Ramos (cell line): ENCODE data around the gene ABL2.
"Not testable (repeated sequence)": the region's sequence is repeated elsewhere in the genome, so short reads cannot be mapped to it uniquely, and the experiment has no call there.

Experiments
- in situ Hi-C: fragments of 300-500 bp; cut with MboI; formaldehyde crosslinking; loops from one replicate; pipeline ENCODE4 v1.14.3; 2022; ENCODE audit warnings: low sequenced_read_pairs; ENCODE audit not compliant: unreplicated experiment

The ABL2 gene

DNA sequence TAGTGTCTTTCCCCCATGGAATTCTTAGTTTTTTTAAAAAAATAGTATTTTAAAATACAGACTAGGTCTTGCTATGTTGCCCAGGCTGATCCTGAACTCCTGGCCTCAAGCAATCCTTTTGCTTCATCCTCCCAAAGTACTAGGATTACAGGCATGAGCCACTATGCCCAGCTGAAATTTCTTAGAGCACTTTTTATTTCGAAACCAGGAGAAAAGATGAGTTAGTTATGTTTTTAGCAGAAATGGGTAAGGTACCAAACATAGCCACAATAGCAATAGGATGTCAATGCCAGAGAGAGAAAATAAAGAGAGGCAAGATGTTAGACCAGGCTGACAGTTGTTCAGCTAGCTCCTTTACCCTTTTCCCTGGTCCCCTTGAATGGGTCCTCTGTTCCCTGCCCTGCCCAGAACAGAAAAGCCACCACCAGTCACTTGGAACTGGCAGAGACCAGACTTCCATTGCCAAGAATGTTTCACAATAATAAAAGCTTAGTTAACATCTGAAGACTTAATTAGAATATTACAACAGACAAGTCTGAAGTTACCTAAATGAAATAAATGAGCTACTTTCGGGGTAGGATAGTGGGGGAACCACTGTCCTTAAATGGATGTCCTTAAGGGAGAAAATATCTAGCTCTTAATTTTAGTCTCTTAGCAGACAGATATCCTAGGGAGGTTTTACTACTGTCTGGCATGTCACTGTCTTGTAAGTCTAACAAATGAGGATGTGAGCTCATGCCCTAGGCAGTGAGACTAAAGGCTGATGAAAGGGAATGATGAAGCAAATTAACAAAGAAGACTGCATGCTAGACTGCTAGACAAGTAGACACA, 54.3 kb downstream of the ABL2 start:
- in situ Hi-C loops = no loop called here

DNA sequence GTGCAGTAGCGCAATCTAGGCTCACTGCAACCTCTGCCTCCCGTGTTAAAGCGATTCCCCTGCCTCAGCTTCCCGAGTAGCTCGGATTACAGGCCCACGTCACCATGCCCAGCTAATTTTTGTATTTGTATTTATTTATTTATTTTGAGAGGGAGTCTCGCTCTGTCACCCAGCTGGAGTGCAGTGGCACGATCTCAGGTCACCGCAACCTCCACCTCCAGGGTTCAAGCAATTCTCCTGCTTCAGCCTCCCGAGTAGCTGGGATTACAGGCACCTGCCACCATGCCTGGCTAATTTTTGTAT, 59.1 kb downstream of the ABL2 start:
- in situ Hi-C loops = not testable (repeated sequence)

DNA sequence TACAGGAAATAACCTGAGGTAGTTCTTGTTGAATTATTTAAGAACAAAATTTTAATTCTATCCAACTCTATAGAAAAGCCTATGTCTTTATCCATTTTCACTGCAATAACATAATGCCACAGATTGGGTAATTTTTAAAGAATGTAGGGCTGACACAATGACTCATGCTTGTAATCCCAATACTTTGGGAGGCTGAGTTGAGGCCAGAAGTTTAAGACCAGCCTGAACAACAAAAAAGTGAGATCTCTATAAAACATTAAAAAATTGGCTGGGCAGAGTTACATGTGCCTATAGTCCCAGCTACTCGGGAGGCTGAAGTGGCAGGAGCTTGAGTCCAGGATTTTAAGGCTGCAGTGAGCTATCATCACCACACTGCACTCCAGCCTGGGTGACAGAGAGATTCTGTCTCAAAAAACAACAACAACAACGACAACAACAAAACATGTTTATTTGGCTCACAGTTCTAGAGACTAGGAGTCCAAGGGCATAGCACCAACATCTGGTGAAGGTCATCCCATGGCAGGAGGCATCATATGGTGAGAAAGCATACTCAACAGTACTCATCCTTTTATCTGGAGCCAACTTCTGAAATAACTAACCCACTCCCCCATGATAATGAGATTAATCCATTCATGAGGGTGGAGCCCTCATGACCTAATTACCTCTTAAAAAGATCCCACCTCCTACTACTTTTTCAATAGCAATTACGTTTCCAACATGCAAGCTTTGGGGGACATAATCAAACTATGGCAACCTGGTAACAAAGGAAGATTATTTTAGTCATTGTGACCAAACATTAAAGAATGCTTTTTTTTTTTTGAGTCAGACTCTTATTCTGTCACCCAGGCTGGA, 59.6 kb downstream of the ABL2 start:
- in situ Hi-C loops = no loop called here

DNA sequence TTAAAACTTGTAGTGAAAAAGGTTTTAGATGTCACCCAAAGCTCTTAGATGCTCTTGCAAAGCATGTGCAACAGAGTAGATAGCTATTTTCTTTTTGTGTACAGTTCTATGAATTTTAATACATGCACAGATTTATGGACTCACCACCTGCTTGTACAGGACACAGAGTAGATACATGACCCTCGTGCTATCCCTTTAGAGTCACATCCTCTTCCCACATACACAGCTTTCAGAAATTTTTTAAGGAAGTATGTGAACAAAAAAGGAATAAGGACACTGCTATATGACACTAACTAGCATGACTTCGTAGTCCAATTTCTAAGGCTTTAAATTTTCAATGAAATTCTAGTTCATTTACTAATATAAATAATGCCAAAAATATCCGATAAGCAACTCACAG, 60.9 kb downstream of the ABL2 start:
- in situ Hi-C loops = no loop called here

DNA sequence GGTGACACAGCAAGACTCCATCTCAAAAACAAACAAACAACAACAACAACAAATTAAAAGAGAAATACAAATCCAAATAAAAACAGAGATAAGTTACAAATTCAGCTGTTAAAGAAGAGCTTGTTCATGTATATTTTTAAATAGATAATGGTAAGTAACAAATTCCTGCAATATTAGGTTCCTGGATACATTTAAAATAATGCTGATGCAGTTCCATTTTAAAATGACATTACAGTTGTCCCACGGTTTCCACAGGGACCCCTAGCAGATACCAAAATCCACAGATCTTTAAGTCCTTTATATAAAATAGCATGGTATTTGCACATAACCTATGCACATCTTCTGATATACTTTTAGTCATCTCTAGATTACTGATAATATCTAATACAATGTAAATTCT, 61.5 kb downstream of the ABL2 start:
- in situ Hi-C loops = no loop called here

DNA sequence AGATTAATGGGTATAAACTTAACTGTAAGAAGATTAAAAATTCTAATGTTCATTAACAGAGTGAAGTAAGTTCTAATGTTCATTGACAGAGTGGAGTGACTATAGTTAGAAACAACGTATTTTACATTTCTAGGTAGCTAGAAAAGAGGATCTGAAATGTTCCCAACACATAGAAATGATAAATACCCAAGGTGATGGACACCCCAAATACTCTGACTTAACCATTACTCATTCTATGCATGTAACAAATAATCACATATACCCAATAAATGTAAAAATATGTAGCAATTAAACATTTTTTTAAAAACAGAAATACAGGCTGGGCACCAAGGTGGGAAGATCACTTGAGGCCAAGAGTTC, 62.1 kb downstream of the ABL2 start:
- in situ Hi-C loops = no loop called here

DNA sequence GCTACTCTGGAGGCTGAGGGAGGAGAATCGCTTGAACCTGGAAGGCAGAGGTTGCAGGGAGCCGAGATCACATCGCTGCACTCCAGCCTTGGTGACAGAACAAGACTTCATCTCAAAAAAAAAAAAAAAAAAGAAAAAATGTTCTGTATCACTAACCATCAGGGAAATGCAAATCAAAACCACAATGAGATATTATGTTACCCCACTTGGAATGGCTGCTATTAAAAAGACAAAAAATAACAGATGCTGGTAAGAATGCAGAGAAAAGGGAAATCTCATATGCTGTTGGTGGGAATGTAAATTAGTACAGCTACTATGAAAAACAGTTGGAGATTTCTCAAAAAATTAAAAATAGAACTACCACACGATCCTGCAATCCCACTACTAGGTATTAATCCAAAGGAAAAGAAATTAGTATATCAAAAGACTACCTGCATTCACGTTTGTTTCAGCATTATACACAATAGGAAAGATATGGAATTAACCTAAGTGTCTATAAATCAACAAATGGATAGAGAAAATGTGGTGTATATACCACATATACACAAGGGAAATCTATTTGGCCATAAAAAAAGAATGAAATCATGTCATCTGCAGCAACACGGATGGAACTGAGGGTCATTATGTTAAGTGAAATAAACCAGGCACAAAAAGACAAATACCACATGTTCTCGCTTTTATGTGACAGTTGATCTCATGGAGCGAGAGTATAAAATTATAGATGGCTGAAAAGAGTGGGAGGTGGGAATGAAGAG, 62.6 kb downstream of the ABL2 start:
- in situ Hi-C loops = no loop called here

DNA sequence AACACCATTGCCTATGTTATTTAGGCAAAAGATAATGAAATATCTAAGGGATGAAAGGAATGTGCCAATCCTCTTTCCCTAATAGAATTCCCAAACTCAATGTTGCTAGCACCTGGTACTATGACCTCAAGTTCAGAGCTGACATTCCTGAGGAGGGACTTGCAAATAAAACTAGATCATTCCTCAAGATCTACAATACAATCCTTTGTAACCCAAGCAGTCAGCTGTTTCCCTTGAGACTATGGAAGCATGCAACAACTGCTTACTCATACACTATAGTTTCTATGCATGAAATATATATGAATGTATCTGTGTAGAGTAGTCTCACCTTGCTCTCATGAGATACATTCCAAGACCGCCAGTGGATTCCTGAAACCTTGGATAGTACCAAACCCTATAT, 65.0 kb downstream of the ABL2 start:
- in situ Hi-C loops = no loop called here

DNA sequence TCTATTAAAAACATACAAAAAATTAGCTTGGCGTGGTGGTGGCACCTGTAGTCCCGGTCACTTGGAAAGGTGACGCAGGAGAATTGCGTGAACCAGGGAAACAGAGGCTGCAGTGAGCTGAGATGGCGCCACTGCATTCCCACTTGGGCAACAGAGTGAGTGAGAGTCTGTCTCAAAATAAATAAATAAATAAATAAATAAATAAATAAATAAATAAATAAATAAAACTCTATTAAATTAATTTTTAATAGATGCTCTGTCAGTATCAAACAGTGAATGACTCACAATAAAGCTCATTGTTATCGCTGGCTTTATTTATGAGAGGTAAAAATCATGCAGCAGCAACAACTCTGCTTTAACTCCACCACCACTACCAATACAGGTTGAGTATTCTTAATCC, 72.8 kb downstream of the ABL2 start:
- in situ Hi-C loops = no loop called here

DNA sequence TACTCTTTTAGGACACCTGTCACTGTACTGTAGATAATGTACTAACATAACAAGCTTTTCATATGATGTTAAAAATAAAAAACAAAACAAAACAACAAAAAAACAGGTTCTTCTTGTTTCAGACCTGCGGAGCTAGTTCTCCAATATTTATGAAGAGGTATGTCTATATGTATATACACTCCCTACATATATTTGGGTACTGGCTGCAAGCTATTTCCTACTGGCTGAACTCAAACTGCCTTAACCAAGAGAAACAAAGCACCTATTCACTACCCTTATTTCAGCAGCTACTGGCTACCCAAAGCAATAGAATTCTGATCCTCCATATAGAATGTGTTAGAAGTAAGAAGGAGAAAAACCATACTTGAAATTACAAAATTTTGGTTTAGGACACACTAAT, 73.5 kb downstream of the ABL2 start:
- in situ Hi-C loops = no loop called here

DNA sequence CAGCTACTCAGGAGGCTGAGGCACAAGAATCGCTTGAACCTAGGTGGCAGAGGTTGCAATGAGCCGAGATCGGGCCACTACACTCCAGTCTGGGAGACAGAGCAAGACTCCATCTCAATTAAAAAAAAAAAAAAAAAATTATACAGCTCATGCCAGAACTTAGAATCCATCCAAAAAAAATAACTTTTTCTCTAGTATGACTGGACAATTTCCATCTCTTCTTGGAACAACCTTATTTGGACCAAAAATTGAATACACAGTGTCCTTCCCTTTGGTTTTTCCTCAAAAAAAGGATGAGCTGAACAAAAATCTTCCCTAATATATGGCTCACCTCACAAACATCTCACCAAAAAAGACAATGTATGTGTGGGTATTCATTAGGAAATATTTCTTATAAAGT, 73.9 kb downstream of the ABL2 start:
- in situ Hi-C loops = no loop called here

DNA sequence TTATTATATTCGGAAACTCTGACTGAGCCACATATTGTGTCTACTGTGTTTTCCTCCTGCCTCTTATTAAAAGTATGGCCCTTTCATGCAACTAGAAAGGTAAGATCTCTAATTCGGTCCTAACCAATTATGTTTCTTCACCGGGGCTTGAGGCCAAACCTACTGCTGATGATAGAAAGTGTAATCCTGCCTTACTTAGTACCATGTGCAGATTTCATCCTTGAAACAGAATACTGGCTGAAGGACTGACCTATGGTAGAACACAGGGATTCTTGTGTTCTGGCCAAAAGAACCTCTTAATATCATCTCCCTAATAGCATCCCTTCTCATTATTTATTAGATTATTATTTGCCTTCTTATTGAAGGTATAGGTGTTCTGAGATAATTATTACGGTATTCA, 75.0 kb downstream of the ABL2 start:
- in situ Hi-C loops = no loop called here

DNA sequence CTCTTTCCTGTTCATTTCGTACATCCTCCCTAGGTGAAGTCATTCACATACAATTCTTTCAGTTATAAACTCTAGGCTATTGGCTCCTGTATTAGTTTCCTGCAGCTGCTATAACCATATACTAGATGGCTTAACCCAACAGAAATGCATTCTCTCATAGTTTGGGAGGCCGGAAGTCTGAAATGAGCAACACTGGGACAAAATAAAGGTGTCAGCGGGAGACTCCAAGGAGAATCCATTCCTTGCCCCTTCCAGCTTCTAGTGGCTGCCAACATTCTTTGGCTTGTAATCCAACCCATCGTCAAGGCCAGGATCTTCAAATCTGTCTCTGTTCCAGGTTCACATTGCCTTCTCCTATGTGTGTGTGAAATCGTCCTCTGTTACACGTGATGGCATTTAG, 76.3 kb downstream of the ABL2 start:
- in situ Hi-C loops = no loop called here

DNA sequence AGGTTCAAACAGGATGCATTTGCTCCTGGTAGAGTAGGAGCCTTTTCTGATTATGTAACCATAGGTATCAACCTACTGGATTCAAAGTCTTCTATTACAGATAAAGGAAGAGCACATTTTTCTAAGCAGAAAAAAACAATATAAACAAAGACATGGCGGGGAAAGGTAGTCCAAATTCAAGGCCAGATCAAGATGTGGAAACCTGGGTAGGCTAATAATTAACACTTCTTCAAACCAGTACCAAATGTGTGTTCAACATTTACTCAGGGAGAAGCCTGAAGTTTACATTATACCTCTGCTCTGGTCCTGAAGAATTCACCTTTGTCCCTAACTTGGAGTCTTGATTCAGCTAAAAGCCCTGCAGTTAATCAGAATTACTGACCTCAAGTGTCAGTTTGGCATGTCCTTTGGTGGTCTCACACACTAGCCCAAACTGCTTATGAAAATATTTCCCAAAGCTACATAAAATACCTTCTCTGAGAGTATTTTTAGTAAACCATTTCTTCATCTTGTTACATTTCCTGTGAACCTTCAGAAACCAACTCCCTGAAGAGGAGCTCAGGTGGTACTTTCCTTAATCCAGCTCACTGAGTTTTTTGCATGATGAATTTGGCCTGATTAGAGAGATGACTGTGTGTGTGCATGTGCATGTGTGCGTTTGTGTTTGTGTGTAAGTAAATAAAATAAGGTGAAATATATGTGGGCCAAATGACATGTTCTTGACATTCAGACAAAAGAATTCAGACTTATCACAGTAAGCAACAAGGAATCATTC, 77.4 kb downstream of the ABL2 start:
- in situ Hi-C loops = no loop called here

DNA sequence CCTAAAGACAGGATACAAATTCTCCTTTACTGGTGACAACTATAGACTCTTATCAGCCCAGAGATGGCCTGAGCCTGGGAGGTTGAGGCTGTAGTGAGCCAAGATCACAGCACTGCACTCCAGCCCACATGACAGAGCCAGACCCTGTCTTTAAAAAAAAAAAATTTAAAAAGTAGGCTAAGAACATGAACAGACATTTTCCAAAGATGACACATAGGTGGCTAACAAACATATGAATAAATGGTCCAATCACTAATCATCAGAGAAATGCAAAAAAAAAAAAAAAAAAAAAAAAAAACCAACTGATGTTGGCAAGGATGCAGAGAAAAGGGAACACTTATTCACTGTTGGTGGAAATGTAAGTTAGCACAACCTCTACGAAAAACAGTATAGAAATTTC, 82.6 kb downstream of the ABL2 start:
- in situ Hi-C loops = no loop called here

DNA sequence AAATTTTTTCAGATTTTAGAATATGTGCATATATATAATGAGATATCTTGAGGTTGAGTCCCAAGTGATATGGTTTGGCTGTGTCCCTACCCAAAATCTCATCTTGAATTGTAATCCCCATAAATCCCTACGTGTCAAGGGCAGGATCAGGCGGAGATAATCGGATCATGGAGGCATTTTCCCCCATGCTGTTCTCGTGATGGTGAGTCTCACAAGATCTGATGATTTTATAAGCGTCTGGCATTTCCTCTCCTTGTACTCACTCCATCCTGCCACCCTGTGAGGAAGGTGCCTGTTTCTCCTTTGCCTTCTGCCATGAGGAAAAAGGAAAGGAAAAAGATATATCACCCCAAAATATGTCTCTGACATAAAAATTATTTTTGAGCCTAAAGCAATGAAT, 83.0 kb downstream of the ABL2 start:
- in situ Hi-C loops = no loop called here

DNA sequence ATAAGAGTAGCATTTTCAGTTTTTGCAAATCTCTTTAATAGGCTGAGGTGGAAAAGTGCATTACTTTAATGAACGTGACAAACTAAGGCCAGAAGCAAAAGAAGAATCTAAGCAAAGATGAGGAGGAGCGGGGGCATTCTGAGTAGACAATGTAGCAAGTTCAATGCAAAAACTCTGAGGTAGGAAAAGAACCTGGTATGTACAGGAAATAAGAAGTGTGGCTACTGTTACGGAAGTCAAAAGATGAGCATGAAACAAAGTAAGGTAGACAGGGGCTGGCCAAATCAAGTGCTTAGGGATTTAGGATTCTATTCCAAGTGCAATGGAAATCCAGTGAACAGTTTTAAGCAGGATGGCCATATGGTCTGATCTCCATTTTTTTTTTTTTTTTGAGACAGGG, 84.0 kb downstream of the ABL2 start:
- in situ Hi-C loops = no loop called here

DNA sequence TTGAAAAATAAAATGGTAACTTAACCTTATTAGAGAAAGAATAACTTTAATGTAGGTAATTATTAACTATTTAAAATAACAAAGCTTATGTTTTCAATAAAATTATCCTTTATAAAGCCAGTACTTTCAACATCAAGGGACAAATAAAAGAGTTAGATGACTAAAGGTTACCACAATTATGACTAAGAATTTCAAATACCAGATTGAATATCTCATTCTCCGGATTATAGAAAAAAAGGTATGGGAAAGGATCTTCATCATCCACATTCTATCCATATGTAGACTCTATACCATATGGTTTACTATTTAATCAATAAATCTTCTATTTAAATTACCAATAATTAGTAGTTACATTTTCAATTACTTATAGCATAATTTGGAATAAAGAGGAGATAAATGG, 84.9 kb downstream of the ABL2 start:
- in situ Hi-C loops = no loop called here

DNA sequence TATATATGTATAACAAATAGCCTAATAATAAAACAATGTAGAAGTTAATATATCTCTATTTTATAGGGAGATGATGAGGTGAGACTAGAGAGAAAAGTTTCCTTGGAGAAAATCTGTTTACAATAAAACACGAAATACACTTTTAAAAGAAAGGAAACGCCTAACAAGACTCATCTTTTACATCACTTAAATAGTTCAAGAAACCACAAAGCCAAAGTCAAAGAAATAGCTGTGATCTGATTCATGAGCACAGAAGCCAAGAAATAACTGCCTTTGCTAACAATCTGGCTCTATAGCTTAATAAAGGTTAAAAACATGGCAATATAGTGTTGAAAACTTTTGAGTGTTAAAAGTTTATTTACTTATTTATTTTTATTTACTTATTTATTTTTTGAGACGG, 86.2 kb downstream of the ABL2 start:
- in situ Hi-C loops = no loop called here

DNA sequence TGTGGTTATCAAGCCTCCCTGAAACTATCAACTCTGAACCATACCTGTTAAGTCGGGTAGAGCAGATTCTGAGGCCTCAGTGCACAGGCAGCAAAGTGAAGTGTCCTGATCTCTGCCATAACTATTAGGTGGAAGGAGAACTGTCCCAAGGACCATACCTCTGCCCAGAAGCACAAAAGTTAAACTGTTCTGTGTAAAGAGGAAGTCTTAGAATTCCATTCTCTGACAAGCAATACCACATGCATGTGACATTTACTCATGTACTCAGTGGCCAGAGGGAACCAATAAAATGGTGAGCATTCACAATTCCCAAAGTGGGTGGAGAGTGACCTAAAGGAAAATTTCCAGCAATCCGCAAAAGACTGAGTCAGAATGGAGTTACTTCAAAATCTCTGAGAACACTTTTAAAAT, 86.6 kb downstream of the ABL2 start:
- in situ Hi-C loops = no loop called here
